Heart right ventricle (tissue), 16 donors: ENCODE measurements around the gene DOCK1. TPM values are rescaled to one million over a fixed set of nuclear protein-coding genes. Genes with fewer than 3 reads are reported as not detected.

Experiments used
- ATAC-seq, 8 donors: fragments of 200-7000 bp; cut with Tn5 transposase; one replicate each; pipeline ENCODE4 v1.9.1; 2020; ENCODE audit warnings: mild to moderate bottlenecking in 8 of 8, moderate library complexity in 8 of 8, moderate number of reproducible peaks in 1 of 8
- DNase-seq, 2 donors: peaks; one replicate each; pipeline ENCODE4 v3.0.0-alpha.2; 2020
- H3K27ac ChIP-seq, 10 donors: fragments of 200-600 bp; sonication (generic) in 2 of 10; one replicate each; pipeline versions ENCODE4 v1.5.0 to v1.8.0; 2020 to 2022; ENCODE audit warnings: mild to moderate bottlenecking in 3 of 10
- H3K27me3 ChIP-seq, 7 donors: fragments of 200-600 bp; one replicate each; pipeline ENCODE4 v1.8.0; 2021 to 2022; ENCODE audit warnings: mild to moderate bottlenecking in 2 of 7
- H3K36me3 ChIP-seq, 9 donors: fragments of 200-600 bp; sonication (generic) in 1 of 9; one replicate each; pipeline versions ENCODE4 v1.5.0 to v1.8.0; 2020 to 2022; ENCODE audit warnings: mild to moderate bottlenecking in 2 of 9
- H3K4me1 ChIP-seq, 9 donors: fragments of 200-600 bp; sonication (generic) in 1 of 9; one replicate each; pipeline versions ENCODE4 v1.5.0 to v1.8.0; 2020 to 2022; ENCODE audit warnings: mild to moderate bottlenecking in 4 of 9
- H3K4me3 ChIP-seq, 10 donors: fragments of 200-600 bp; sonication (generic) in 2 of 10; one replicate each; pipeline versions ENCODE4 v1.5.0 to v1.8.0; 2020 to 2022; ENCODE audit warnings: mild to moderate bottlenecking in 7 of 10, moderate library complexity in 2 of 10
- H3K9me3 ChIP-seq, 11 donors: fragments of 200-600 bp in 10 of 11; sonication (generic) in 2 of 11; one replicate each; pipeline versions ENCODE4 v1.5.0 to v1.8.0; 2013 to 2022; ENCODE audit warnings: mild to moderate bottlenecking in 2 of 11, control low read depth in 1 of 11, moderate library complexity in 1 of 11
- CTCF ChIP-seq, 9 donors: fragments of 200-600 bp; sonication (generic) in 2 of 9; IDR thresholded peaks; one replicate each; pipeline versions ENCODE4 v1.5.0 to v1.8.0; 2021 to 2022; ENCODE audit warnings: antibody characterized with exemption in 9 of 9, mild to moderate bottlenecking in 5 of 9, moderate library complexity in 1 of 9
- WGBS, 2 donors: extraction: QIAGEN DNeasy Blood & Tissue Kit; methylation state at CpG; one replicate each; pipeline ENCODE4 v1.1.7; 2013; ENCODE audit warnings: inconsistent platforms in 1 of 2; 5-methylcytosine and 5-hydroxymethylcytosine counted together
- intact Hi-C, 10 donors: fragments of 100-400 bp; cut with DNase I; formaldehyde crosslinking; loops; one replicate each; pipeline versions ENCODE4 v1.11.1 to v1.14.2; 2022
- polyA plus RNA-seq, 2 donors: library from polyadenylated mRNA; stranded (reverse); fragments of 200-250 nt; gene quantifications; one replicate each; pipeline ENCODE4 v1.2.3, GENCODE V29; 2013
- total RNA-seq, 10 donors: library from RNA; stranded (reverse); fragmentation: NEBNext Ultra II Directional in 3 of 10; extraction: Animal tissue kit (Norgen Biotek cat#: 25700) in 3 of 10; gene quantifications; one replicate each; pipeline versions ENCODE4 v1.2.1 to v1.2.4, GENCODE V29; 2021 to 2023
- donor health status: Arrhythmogenic right ventricular cardiomyopathy.
- donor health status: ischemic (EF 13 %, LVEDD 7.1; RV severe dilation, severe dysfunction).
- donor health status: healthy with polysubstance abuse.
- donor health status: DM: no; HTN: yes; CAD: no.
- donor health status: DM: no; HTN: no; CAD: no.
- donor health status: ischemic (EF 25% LVEDD 6.9; RV normal size, moderate dysfunction).
- donor health status: ischemic (EF 25% LVEDD 5.7; RV mildly dilated, moderate dysfunction).
- donor health status: healthy.
- donor health status: DM: yes; HTN: yes; CAD: no.
- donor health status: Ischemic cardiomyopathy.
- donor health status: ischemic (EF 35%, LVEDD 5.7; RV mildly dilated, moderate dysfunction).
- donor health status: nonischemic (EF 11% LVEDD 7.7; RV severe dilation, severe dysfunction).
- donor health status: DM: yes; HTN: yes; CAD: no.
- donor health status: PGD.
- donor health status: ischemic (EF 29% LVEDD 5.4; RV normal size, mild dysfunction).
- donor health status: nonischemic (EF 23%, LVEDD 6.1; RV moderate dilation, normal function).

Gene DOCK1
- total and polyA plus RNA-seq, 12 donors = 7.8 to 26.7 (median 19.8) TPM

GRCh38 chr10:126868371-126868770, 36.9 kb upstream of the DOCK1 start:
- TF ChIP-seq CTCF (IDR thresholded peaks at IDR 0.05) = no peak
- no peak for ATAC-seq
- no peaks in the 10 kb centered on the region for H3K27me3 ChIP-seq
- H3K4me3 ChIP-seq = no peak overlapping the region
- H3K9me3 ChIP-seq = no peaks in the 10 kb centered on the region
- no peak overlapping the region for H3K27ac ChIP-seq
- no peaks in the 10 kb centered on the region for H3K4me1 ChIP-seq
- intact Hi-C loops = no loop called here
- DNase-seq = no peak
- H3K36me3 ChIP-seq = no peaks in the 10 kb centered on the region
- WGBS, 2 donors = 81 to 83% methylated on average over 6 of the region's 6 CpGs

- H3K27ac ChIP-seq = no peak overlapping the region
- no peak overlapping the region for H3K4me3 ChIP-seq
- no peak for TF ChIP-seq CTCF (IDR thresholded peaks at IDR 0.05)
- intact Hi-C loops = loop anchor here in 1 of 10 donors (2.0 kb wide), 1 partner anchor 23 kb away; no protein-coding TSS in a partner anchor
- ATAC-seq (no peak), DNase-seq (no peak)
- no peaks in the 10 kb centered on the region for H3K9me3 ChIP-seq
- no peaks in the 10 kb centered on the region for H3K4me1 ChIP-seq
- H3K27me3 ChIP-seq = peaks cover 0 to 15% (median 3%) of the 10 kb centered on the region in 7 donors
- 86% methylated on average over 7 of the region's 7 CpGs for WGBS, 2 donors
- H3K36me3 ChIP-seq = no peaks in the 10 kb centered on the region
Observed at GRCh38 chr10:126872135-126872534, 33.1 kb upstream of the DOCK1 start.

- H3K36me3 ChIP-seq = no peaks in the 10 kb centered on the region
- intact Hi-C loops = loop anchor here in 1 of 10 donors (2.0 kb wide), 1 partner anchor 22 kb away; no protein-coding TSS in a partner anchor
- no peaks in the 10 kb centered on the region for H3K4me1 ChIP-seq
- TF ChIP-seq CTCF (IDR thresholded peaks at IDR 0.05) = no peak
- H3K27me3 ChIP-seq = peaks cover 0 to 17% (median 6%) of the 10 kb centered on the region in 7 donors
- H3K9me3 ChIP-seq = no peaks in the 10 kb centered on the region
- no peak overlapping the region for H3K4me3 ChIP-seq
- H3K27ac ChIP-seq = no peak overlapping the region
- ATAC-seq (no peak), DNase-seq (no peak)
- WGBS, 2 donors = 54 to 59% methylated on average over 3 of the region's 3 CpGs
Observed at GRCh38 chr10:126872768-126873167, 32.5 kb upstream of the DOCK1 start.

- no peaks in the 10 kb centered on the region for H3K9me3 ChIP-seq
- no peak for TF ChIP-seq CTCF (IDR thresholded peaks at IDR 0.05)
- ATAC-seq (no peak), DNase-seq (no peak)
- H3K4me1 ChIP-seq = no peaks in the 10 kb centered on the region
- intact Hi-C loops = no loop called here
- no peak overlapping the region for H3K27ac ChIP-seq
- H3K4me3 ChIP-seq = no peak overlapping the region
- 81 to 85% methylated on average over 3 of the region's 3 CpGs for WGBS, 2 donors
- peaks cover 0 to 51% (median 19%) of the 10 kb centered on the region in 7 donors for H3K27me3 ChIP-seq
- H3K36me3 ChIP-seq = no peaks in the 10 kb centered on the region
Observed at GRCh38 chr10:126876456-126876855, 28.8 kb upstream of the DOCK1 start.
